Sigmoid colon (tissue), 7 donors: ENCODE results near the gene FBXW11. TPM values are rescaled to one million over a fixed set of nuclear protein-coding genes. Genes with fewer than 3 reads are reported as not detected.

ENCODE experiments used
- DNase-seq: peaks from one replicate; pipeline ENCODE4 v3.0.0-alpha.2; 2019
- H3K27ac ChIP-seq, 4 donors: fragments of 200-600 bp; sonication (generic); one replicate each; pipeline ENCODE4 v1.5.1; 2016 to 2019; ENCODE audit warnings: mild to moderate bottlenecking in 1 of 4
- H3K27me3 ChIP-seq, 3 donors: fragments of 200-600 bp; sonication (generic); one replicate each; pipeline ENCODE4 v1.5.1; 2019; ENCODE audit warnings: mild to moderate bottlenecking in 1 of 3
- H3K36me3 ChIP-seq, 4 donors: fragments of 200-600 bp; sonication (generic); one replicate each; pipeline ENCODE4 v1.5.1; 2016 to 2019
- H3K4me1 ChIP-seq, 4 donors: fragments of 200-600 bp; sonication (generic); one replicate each; pipeline ENCODE4 v1.5.1; 2017 to 2019
- H3K4me3 ChIP-seq, 4 donors: fragments of 200-600 bp; sonication (generic); one replicate each; pipeline ENCODE4 v1.5.1; 2017 to 2019; ENCODE audit warnings: mild to moderate bottlenecking in 2 of 4, moderate library complexity in 1 of 4
- H3K9me3 ChIP-seq, 4 donors: fragments of 200-600 bp in 3 of 4; sonication (generic) in 3 of 4; one replicate each; pipeline versions ENCODE4 v1.5.1 to v1.6.1; 2013 to 2019
- CTCF ChIP-seq, 4 experiments: fragments of 450-650 bp in 3 of 4; fragments of 200-600 bp in 1 of 4; IDR thresholded peaks; one replicate each; pipeline ENCODE4 v1.5.1; 2016 to 2019; ENCODE audit warnings: antibody characterized with exemption in 4 of 4, mild to moderate bottlenecking in 3 of 4, moderate library complexity in 2 of 4
- EP300 ChIP-seq, 4 donors: sonication (generic); formaldehyde crosslinking; IDR thresholded peaks; one replicate each; pipeline ENCODE4 v1.6.1; 2017; ENCODE audit warnings: antibody characterized with exemption in 4 of 4
- POLR2A ChIP-seq, 2 donors: fragments of 450-650 bp; IDR thresholded peaks; one replicate each; pipeline ENCODE4 v1.6.1; 2016; ENCODE audit warnings: antibody characterized with exemption in 2 of 2, mild to moderate bottlenecking in 2 of 2, moderate library complexity in 2 of 2
- POLR2AphosphoS5 ChIP-seq, 4 donors: sonication (generic); formaldehyde crosslinking; IDR thresholded peaks; one replicate each; pipeline ENCODE4 v1.6.1; 2017; ENCODE audit warnings: antibody characterized with exemption in 4 of 4
- WGBS, 2 donors: extraction: QIAGEN DNeasy Blood & Tissue Kit; methylation state at CpG; one replicate each; pipeline ENCODE4 v1.1.7; 2013; 5-methylcytosine and 5-hydroxymethylcytosine counted together
- intact Hi-C: fragments of 100-400 bp; cut with DNase I; formaldehyde crosslinking; loops from one replicate; pipeline ENCODE4 v1.15.1; 2023
- polyA plus RNA-seq, 3 donors: library from polyadenylated mRNA; stranded (reverse); fragments of 200-250 nt; gene quantifications; one replicate each; pipeline ENCODE4 v1.2.3, GENCODE V29; 2013
- total RNA-seq, 4 donors: library from RNA; depleted of rRNA; stranded (reverse); fragments of >200 nt; gene quantifications; one replicate each; pipeline ENCODE4 v1.1.0, GENCODE V29; 2016
- donor health status: healthy with polysubstance abuse.
- donor health status: Bipolar disorder and iron deficiency.
- donor health status: healthy.

Gene FBXW11
- total and polyA plus RNA-seq, 7 donors: 14.4 to 67.1 (median 42.9) TPM

GRCh38 chr5:171906703-171907590, 99.5 kb downstream of the FBXW11 start:
- no peak for DNase-seq
- H3K27ac ChIP-seq: no peak overlapping the region
- TF ChIP-seq POLR2AphosphoS5 (IDR thresholded peaks at IDR 0.05) (no peak), EP300 (IDR thresholded peaks at IDR 0.05) (no peak), POLR2A (IDR thresholded peaks at IDR 0.05) (no peak), CTCF (IDR thresholded peaks at IDR 0.05) (no peak)
- no peak overlapping the region for H3K4me3 ChIP-seq
- WGBS, 2 donors: 79 to 84% methylated on average over 7 of the region's 7 CpGs
- intact Hi-C loops: loop anchor here (2.0 kb wide), 1 partner anchor 488 kb away; the partner anchor contains the start of gene FGF18
- peaks cover 0 to 2% (median 2%) of the 10 kb centered on the region in 4 donors for H3K4me1 ChIP-seq
- no peaks in the 10 kb centered on the region for H3K27me3 ChIP-seq
- H3K36me3 ChIP-seq: peaks cover 0 to 24% (median 2%) of the 10 kb centered on the region in 4 donors
- H3K9me3 ChIP-seq: no peaks in the 10 kb centered on the region

GRCh38 chr5:171906066-171906570, 100.3 kb downstream of the FBXW11 start:
- Histone ChIP-seq H3K4me3 (no peak overlapping the region), H3K4me1 (no peaks in the 10 kb centered on the region), H3K36me3 (peaks cover 0 to 24% (median 2%) of the 10 kb centered on the region in 4 donors), H3K9me3 (no peaks in the 10 kb centered on the region), H3K27ac (no peak overlapping the region), H3K27me3 (no peaks in the 10 kb centered on the region)
- intact Hi-C loops: loop anchor here (2.0 kb wide), 1 partner anchor 487 kb away; the partner anchor contains the start of gene FGF18
- DNase-seq: no peak
- TF ChIP-seq POLR2A (IDR thresholded peaks at IDR 0.05): no peak
- TF ChIP-seq CTCF (IDR thresholded peaks at IDR 0.05): no peak
- TF ChIP-seq POLR2AphosphoS5 (IDR thresholded peaks at IDR 0.05): no peak
- TF ChIP-seq EP300 (IDR thresholded peaks at IDR 0.05): no peak
- 16 to 23% methylated on average over 4 of the region's 4 CpGs for WGBS, 2 donors

- no peaks in the 10 kb centered on the region for H3K9me3 ChIP-seq
- H3K4me1 ChIP-seq: no peaks in the 10 kb centered on the region
- no peak overlapping the region for H3K4me3 ChIP-seq
- no peak overlapping the region for H3K27ac ChIP-seq
- peaks cover 0 to 18% (median 0%) of the 10 kb centered on the region in 4 donors for H3K36me3 ChIP-seq
- no peak for DNase-seq
- no peaks in the 10 kb centered on the region for H3K27me3 ChIP-seq
- intact Hi-C loops: no loop called here
- TF ChIP-seq CTCF (IDR thresholded peaks at IDR 0.05) (no peak), EP300 (IDR thresholded peaks at IDR 0.05) (no peak), POLR2AphosphoS5 (IDR thresholded peaks at IDR 0.05) (no peak), POLR2A (IDR thresholded peaks at IDR 0.05) (no peak)
Observed at GRCh38 chr5:171904886-171905285, 101.6 kb downstream of the FBXW11 start.

DNA sequence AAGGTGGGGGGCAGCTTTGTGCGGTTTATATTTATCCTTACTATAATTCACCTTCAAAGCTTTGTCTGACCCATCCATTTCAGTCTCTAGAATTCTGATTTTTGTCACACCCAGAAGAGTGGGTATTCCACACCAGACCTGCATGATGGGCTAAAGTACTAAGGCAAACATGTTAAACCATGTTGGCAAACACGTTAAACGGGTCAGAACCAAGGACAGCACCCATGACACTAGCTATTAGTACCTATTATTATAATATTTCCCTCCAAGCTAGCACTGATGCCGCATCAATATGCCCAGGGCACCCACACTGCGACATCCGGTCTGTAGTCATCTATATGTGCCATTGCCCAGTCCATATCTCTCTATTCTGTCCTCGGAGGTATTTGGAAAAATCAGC, 104.7 kb downstream of the FBXW11 start:
- no peak overlapping the region for H3K27ac ChIP-seq
- no peak for DNase-seq
- peaks cover 0 to 23% (median 0%) of the 10 kb centered on the region in 4 donors for H3K36me3 ChIP-seq
- H3K9me3 ChIP-seq: no peaks in the 10 kb centered on the region
- TF ChIP-seq EP300 (IDR thresholded peaks at IDR 0.05): no peak
- no peak for TF ChIP-seq POLR2AphosphoS5 (IDR thresholded peaks at IDR 0.05)
- TF ChIP-seq POLR2A (IDR thresholded peaks at IDR 0.05): no peak
- no peak for TF ChIP-seq CTCF (IDR thresholded peaks at IDR 0.05)
- intact Hi-C loops: no loop called here
- H3K4me3 ChIP-seq: no peak overlapping the region
- no peaks in the 10 kb centered on the region for H3K4me1 ChIP-seq
- H3K27me3 ChIP-seq: no peaks in the 10 kb centered on the region
- WGBS, 2 donors: 94 to 95% methylated on average over 7 of the region's 7 CpGs
